GM12864 (cell line): ENCODE measurements around the gene GANC.
"Not testable (repeated sequence)": the region's sequence is repeated elsewhere in the genome, so short reads cannot be mapped to it uniquely, and the experiment has no call there.

Source experiments
- DNase-seq: peaks from one replicate; pipeline ENCODE4 v3.0.0-alpha.2; 2011; ENCODE audit warnings: low read depth
- H3K4me3 ChIP-seq: 2 replicates; pipeline ENCODE4 v1.5.1; 2011; ENCODE audit warnings: mild to moderate bottlenecking, low read depth, low read length, control low read depth
- TF ChIP-seq, protein P1 (sequence below): IDR thresholded peaks from 2 replicates; pipeline ENCODE4 v1.5.1; 2011; ENCODE audit warnings: low read depth, mild to moderate bottlenecking, moderate library complexity, low read length, control low read depth, inconsistent platforms; ENCODE audit errors: missing control alignments

GANC gene

DNA sequence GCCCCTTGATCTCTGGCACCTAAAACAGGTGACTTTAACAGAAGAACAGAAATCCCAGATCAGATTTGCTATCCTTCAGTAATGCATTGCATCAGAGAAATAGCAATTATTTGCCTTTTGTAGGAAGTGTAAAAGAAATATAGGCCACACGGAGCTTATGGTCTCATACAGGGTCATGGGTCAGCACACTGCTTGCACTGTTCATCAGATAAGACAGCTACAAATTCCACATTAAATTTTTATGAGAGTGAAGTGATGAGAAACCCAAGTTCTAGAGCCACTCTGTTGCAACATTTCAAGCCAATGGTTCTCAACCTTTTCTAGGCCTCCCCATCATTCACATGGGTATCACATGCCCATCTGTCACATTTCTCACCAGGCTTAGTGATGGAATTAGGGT lies 33.7 kb downstream of the GANC start:
- TF ChIP-seq, protein P1, sequence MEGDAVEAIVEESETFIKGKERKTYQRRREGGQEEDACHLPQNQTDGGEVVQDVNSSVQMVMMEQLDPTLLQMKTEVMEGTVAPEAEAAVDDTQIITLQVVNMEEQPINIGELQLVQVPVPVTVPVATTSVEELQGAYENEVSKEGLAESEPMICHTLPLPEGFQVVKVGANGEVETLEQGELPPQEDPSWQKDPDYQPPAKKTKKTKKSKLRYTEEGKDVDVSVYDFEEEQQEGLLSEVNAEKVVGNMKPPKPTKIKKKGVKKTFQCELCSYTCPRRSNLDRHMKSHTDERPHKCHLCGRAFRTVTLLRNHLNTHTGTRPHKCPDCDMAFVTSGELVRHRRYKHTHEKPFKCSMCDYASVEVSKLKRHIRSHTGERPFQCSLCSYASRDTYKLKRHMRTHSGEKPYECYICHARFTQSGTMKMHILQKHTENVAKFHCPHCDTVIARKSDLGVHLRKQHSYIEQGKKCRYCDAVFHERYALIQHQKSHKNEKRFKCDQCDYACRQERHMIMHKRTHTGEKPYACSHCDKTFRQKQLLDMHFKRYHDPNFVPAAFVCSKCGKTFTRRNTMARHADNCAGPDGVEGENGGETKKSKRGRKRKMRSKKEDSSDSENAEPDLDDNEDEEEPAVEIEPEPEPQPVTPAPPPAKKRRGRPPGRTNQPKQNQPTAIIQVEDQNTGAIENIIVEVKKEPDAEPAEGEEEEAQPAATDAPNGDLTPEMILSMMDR = no peak
- no peak for DNase-seq
- no peak overlapping the region for H3K4me3 ChIP-seq

GRCh38 chr15:42313463-42313862 lies 40.5 kb downstream of the GANC start:
- DNase-seq = no peak
- H3K4me3 ChIP-seq = no peak overlapping the region
- TF ChIP-seq, protein P1 = no peak

- DNase-seq = no peak
- H3K4me3 ChIP-seq = no peak overlapping the region
- TF ChIP-seq, protein P1 = no peak
These were observed 41.8 kb downstream of the GANC start for GRCh38 chr15:42314818-42315217.

DNA sequence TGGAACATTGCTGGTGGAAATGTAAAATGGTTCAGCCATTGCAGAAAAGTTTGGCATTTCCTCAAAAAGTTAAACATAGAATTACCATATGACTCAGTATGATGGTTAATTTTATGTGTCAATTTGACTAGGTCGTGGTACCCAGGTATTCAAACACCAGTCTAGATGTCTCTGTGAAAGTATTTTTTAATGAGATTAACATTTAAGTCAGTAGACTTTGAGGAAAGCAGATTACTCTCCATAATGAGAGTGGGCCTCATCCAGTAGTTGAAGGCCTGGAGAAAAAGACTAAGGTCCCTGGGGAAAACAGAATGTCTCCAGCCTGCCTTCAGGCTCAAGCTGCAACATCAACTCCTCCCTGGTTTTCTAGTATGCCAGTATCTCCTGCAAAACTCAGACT lies 42.5 kb downstream of the GANC start:
- H3K4me3 ChIP-seq = no peak overlapping the region
- DNase-seq = no peak
- TF ChIP-seq, protein P1 = no peak

DNA sequence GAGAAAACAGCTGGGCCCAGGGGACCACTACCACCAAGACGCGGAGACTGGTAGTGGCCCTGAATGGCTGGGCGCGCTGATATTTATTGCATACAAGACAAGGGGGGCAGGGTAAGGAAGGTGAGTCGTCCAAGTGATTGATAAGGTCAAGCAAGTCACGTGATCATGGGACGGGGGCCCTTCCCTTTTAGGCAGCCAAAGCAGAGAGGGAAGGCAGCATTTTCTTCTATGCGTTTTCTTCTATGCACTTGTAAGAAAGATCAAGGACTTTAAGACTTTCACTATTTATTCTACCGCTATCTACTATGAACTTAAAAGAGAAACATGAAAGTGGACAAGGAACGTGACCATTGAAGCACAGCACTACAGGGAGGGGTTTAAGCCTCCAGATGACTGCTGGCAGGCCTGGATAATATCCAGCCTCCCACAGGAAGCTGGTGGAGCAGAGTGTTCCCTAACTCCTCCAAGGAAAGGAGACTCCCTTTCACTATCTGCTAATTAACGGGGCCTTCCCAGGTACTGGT lies 43.3 kb downstream of the GANC start:
- DNase-seq, H3K4me3 ChIP-seq: not testable (repeated sequence)

GRCh38 chr15:42319206-42319605 lies 46.2 kb downstream of the GANC start:
- DNase-seq = no peak

GRCh38 chr15:42324308-42324707 lies 51.3 kb downstream of the GANC start:
- TF ChIP-seq, protein P1 = no peak
- no peak for DNase-seq
- no peak overlapping the region for H3K4me3 ChIP-seq

More at GRCh38 chr15:42319206-42319605, 46.2 kb downstream of the GANC start:
- no peak overlapping the region for H3K4me3 ChIP-seq
- TF ChIP-seq, protein P1 = no peak

DNA sequence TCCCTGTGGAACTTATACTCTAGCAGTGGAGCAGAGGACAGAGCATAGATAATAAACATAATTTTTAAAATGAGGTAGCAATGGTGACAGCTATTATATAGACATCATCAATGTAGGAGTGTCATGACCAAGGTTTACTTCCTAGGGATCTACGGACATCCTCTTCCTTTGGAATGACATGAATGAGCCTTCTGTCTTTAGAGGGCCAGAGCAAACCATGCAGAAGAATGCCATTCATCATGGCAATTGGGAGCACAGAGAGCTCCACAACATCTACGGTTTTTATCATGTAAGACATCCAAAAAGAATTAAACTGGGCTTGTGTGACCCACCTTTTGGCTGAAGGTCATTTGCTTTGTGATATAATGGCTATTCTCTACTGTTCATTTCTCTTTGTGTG lies 56.2 kb downstream of the GANC start:
- no peak overlapping the region for H3K4me3 ChIP-seq
- DNase-seq = no peak
- TF ChIP-seq, protein P1 = no peak
